Measurements from ENCODE around the gene TPRN.

- TF ChIP-seq MAX (CRISPR knock-in tag; IDR thresholded peaks at IDR 0.05) (no peak), FOXK1 (CRISPR knock-in tag; IDR thresholded peaks at IDR 0.05) (no peak), FOXP1 (CRISPR knock-in tag; IDR thresholded peaks at IDR 0.05; ENCODE audit: borderline replicate concordance) (no peak), CTCF (IDR thresholded peaks at IDR 0.05) (no peak), ZNF121 (CRISPR knock-in tag; IDR thresholded peaks at IDR 0.05) (no peak), SOX15 (CRISPR knock-in tag; IDR thresholded peaks at IDR 0.05) (no peak), USF2 (CRISPR knock-in tag; IDR thresholded peaks at IDR 0.05) (no peak), NFYB (CRISPR knock-in tag; conservative IDR thresholded peaks at IDR 0.05; ENCODE audit: low read depth) (no peak), MLX (CRISPR knock-in tag; IDR thresholded peaks at IDR 0.05) (no peak), E2F4 (CRISPR knock-in tag; IDR thresholded peaks at IDR 0.05; ENCODE audit: borderline replicate concordance, low read depth) (no peak), MYBL2 (CRISPR knock-in tag; IDR thresholded peaks at IDR 0.05) (no peak), STAT6 (CRISPR knock-in tag; conservative IDR thresholded peaks at IDR 0.05; ENCODE audit: low read depth) (no peak), ZNF263 (CRISPR knock-in tag; IDR thresholded peaks at IDR 0.05; ENCODE audit: low read depth) (no peak)
These were observed 2.3 kb downstream of the TPRN start for GRCh38 chr9:137198051-137198901.

Data from WTC11 (cell line).